Skeletal muscle tissue (tissue), 4 donors: ENCODE data around the gene TJP1. TPM values are rescaled to one million over a fixed set of nuclear protein-coding genes. Genes with fewer than 3 reads are reported as not detected.
A peak's percentile ranks its signal among the peaks of the same experiment; 100 is the strongest.

ENCODE experiments used
- H3K27ac ChIP-seq: one replicate; pipeline ENCODE4 v1.7.0; 2013; ENCODE audit warnings: mild to moderate bottlenecking, low read depth, low read length, inconsistent platforms
- H3K27me3 ChIP-seq, 3 donors: one replicate each; pipeline ENCODE4 v1.7.0; 2013; ENCODE audit warnings: low read length in 3 of 3; ENCODE audit not compliant: control insufficient read depth in 3 of 3, insufficient read depth in 3 of 3
- H3K36me3 ChIP-seq, 3 donors: one replicate each; pipeline ENCODE4 v1.7.0; 2013; ENCODE audit warnings: low read length in 3 of 3; ENCODE audit not compliant: control insufficient read depth in 3 of 3, insufficient read depth in 3 of 3
- H3K4me1 ChIP-seq, 3 donors: one replicate each; pipeline ENCODE4 v1.7.0; 2013; ENCODE audit warnings: low read length in 3 of 3, mild to moderate bottlenecking in 3 of 3; ENCODE audit not compliant: control insufficient read depth in 3 of 3, insufficient read depth in 3 of 3
- H3K4me3 ChIP-seq, 3 donors: one replicate each; pipeline ENCODE4 v1.7.0; 2013; ENCODE audit warnings: low read length in 3 of 3
- H3K9ac ChIP-seq, 3 donors: one replicate each; pipeline ENCODE4 v1.7.0; 2013; ENCODE audit warnings: low read length in 3 of 3, mild to moderate bottlenecking in 3 of 3, moderate library complexity in 2 of 3, low read depth in 1 of 3
- H3K9me3 ChIP-seq, 3 donors: one replicate each; pipeline ENCODE4 v1.7.0; 2013; ENCODE audit warnings: low read length in 3 of 3; ENCODE audit not compliant: control insufficient read depth in 3 of 3
- total RNA-seq: library from RNA; depleted of rRNA; stranded (reverse); fragments of >200 nt; gene quantifications from one replicate; pipeline ENCODE4 v1.2.3, GENCODE V29; 2014
- donor health status: Osteomylitis.

TJP1 gene
- 53.2 TPM for total RNA-seq

DNA sequence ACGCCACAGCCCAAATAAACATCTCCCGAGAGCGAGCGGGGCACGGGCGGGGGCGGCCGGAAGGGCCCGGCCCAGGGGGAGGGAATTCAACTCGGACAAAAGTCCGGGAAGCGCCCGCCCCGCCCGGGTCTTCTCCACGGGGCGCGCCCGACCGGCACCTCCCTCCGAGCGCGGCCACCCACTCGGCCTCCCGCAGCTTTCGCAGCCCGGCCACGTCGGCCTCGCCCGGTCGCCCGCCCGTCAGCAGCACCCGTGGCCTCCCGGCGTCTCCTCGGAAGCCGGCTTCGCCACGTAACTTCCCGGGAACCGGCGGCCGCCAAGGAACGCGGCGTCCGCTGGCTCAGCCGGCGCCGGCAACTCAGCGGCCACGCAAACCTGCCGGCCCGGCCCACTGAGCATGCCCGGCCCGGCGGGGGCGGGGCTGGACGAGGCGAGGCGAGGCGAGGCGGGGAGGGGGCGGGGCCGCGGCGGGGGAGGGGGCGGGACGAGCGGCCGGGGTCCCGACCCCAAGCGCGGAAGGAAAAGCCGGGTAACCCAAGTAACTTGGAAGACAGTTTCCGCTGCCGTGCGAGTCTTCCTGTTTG, at the start of gene TJP1:
Gene TJP1, minus strand, starts transcription at position 369 of the 584 bp plus-strand sequence. CDS start 440 bp downstream, outside the sequence.
- no peaks in the 10 kb centered on the region for H3K27me3 ChIP-seq
- no peaks in the 10 kb centered on the region for H3K36me3 ChIP-seq
- no peaks in the 10 kb centered on the region for H3K9me3 ChIP-seq
- H3K4me1 ChIP-seq: peaks cover 11 to 15% (median 12%) of the 10 kb centered on the region in 3 donors
- H3K9ac ChIP-seq: peak within 1 kb of the TSS; percentile 83 to 90 (median 85)
- H3K27ac ChIP-seq: peak within 1 kb of the TSS; percentile 90
- peak within 1 kb of the TSS; percentile 91 to 94 (median 92) for H3K4me3 ChIP-seq

DNA sequence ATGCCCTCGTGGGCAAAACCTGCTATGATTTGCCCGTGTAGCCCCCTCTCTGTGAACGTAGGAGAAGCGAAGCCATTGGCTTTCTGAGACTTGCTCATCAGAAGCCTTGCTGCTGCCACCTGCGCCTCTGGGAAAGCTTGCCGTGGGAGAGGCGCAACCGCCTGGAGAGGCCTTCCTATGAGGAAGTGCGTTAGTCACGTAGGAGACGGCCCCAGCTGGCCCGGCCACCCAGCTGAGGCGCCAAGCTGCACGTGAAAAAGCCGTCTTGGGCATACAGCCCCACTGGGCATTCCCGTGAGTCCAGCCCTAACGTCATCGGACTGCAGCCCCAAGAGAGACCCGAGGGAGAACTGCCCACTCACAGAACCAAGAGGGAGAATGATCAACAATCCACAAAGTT, 49.1 kb upstream of the TJP1 start:
- H3K36me3 ChIP-seq: no peaks in the 10 kb centered on the region

DNA sequence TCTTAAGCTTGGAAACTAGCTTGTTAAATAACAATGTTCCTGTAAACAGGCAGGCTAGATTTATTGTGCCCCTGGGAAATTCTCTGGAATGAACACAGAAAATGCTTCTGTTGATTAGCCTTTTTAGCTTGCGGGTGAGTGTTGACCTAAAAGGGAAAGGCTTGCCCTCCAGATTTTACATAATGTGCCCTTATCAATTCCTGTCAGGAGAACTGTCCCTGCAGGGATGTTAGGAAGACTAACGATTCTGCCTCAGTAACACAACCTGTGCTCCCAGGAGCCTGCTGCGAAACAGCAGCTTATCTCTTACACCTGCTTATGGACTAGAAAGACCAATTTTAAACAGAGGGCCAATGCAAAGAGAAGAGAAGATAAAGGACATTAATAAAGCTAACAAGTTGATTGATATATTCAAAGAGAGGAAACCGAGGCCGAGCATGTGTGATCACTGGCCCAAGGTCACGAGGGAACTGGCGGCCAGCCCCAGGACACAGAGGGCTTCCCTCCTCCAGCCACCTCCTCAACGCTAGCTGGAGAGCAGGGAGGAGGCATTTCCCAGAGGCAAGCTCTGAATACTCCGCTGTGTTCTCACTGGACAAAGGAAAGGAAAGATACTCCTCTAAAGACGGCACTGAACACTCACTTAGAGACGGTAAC, 48.4 kb upstream of the TJP1 start:
- peak overlapping the region; percentile 53 for H3K27ac ChIP-seq
- no peaks in the 10 kb centered on the region for H3K36me3 ChIP-seq
- H3K4me1 ChIP-seq: peaks cover 4 to 7% (median 5%) of the 10 kb centered on the region in 3 donors
- peak overlapping the region in 1 of 3 donors; percentile 62 for H3K9ac ChIP-seq
- H3K4me3 ChIP-seq: peak overlapping the region in 1 of 3 donors; percentile 16
- no peaks in the 10 kb centered on the region for H3K9me3 ChIP-seq
- H3K27me3 ChIP-seq: no peaks in the 10 kb centered on the region

More for the DNA sequence above, 49.1 kb upstream of the TJP1 start:
- H3K27me3 ChIP-seq: no peaks in the 10 kb centered on the region
- peak overlapping the region; percentile 53 for H3K27ac ChIP-seq
- peaks cover 4 to 7% (median 5%) of the 10 kb centered on the region in 3 donors for H3K4me1 ChIP-seq
- H3K9me3 ChIP-seq: no peaks in the 10 kb centered on the region
- no peak overlapping the region for H3K4me3 ChIP-seq
- peak overlapping the region in 1 of 3 donors; percentile 62 for H3K9ac ChIP-seq

DNA sequence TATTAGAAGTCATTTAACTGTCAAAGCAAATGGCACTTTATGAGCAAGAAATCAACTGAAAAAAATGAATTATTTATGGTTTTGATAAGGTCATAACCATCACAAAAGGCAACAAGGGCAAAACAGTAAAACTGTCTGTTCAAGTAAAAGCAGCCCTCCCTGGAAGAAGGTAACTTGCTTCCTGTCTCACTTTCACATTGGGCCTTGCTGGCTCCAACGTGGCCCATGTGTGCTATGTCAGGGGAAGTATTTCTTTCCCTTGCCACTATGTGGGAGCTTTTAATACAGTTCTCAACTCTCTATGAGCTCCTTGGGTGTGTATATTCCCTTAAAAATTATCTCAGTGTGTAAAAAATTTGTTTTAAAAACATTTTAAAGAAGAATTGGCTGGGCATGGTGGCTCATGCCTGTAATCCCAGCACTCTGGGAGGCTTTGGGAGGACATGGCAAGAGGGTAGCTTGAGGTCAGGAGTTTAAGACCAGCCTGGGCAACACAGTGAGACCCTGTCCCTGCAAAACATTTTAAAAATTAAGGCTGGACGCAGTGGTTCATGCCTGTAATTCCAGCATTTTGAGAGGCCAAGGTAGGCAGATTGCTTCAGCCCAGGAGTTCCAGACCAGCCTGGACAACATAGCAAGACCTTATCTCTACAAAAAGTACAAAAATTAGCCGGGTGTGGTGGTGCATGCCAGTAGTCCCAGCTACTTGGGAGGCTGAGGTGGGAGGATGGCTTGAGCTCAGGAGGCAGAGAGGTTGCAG, 45.2 kb upstream of the TJP1 start:
- no peaks in the 10 kb centered on the region for H3K27me3 ChIP-seq
- no peaks in the 10 kb centered on the region for H3K9me3 ChIP-seq
- no peak overlapping the region for H3K27ac ChIP-seq
- no peak overlapping the region for H3K9ac ChIP-seq
- H3K4me3 ChIP-seq: no peak overlapping the region
- H3K4me1 ChIP-seq: peaks cover 1 to 5% (median 4%) of the 10 kb centered on the region in 3 donors
- H3K36me3 ChIP-seq: no peaks in the 10 kb centered on the region

DNA sequence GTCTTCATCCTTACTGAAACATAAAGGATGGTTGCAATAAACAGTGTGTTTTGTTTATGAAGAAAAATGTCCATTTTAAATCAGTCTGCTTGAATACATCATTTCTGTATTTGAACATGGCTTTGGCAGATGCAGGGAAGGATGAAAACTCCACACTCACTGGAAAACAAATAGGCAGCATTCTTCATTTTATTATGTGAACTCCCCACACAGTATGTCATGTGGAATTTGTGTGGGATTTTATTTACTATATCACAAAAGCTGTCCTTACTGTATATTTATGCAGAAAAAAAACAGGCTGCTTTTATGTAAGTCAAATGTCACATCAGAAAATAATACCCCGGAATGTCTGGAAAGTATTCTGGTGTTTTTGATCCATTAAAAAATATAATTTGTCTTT, 44.1 kb upstream of the TJP1 start:
- Histone ChIP-seq H3K9ac (no peak overlapping the region), H3K27me3 (no peaks in the 10 kb centered on the region), H3K27ac (no peak overlapping the region), H3K36me3 (no peaks in the 10 kb centered on the region), H3K9me3 (no peaks in the 10 kb centered on the region), H3K4me3 (no peak overlapping the region), H3K4me1 (peaks cover 0 to 4% (median 2%) of the 10 kb centered on the region in 3 donors)

DNA sequence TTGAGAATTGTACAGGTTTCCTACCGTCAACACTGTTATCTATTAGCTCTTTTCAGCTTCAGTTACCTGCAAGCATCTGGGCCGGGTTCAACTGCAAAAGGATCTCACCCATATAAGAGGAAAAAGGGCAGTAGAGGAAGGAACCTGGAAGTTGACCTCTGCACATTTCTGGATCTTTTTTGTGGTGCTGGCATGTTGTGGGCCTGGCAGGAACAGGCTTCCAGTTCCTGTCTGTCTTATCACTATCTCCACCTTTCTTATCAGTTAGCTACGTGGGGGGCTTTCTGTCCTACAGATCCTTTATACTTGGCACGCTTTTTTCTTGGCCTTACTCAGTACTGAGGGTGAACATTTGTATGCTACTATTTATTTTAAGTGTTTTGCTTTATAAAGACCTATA, 42.2 kb upstream of the TJP1 start:
- Histone ChIP-seq H3K27me3 (no peaks in the 10 kb centered on the region), H3K36me3 (no peaks in the 10 kb centered on the region), H3K4me1 (peaks cover 0 to 3% (median 2%) of the 10 kb centered on the region in 3 donors), H3K4me3 (no peak overlapping the region), H3K9ac (no peak overlapping the region), H3K9me3 (no peaks in the 10 kb centered on the region), H3K27ac (no peak overlapping the region)

DNA sequence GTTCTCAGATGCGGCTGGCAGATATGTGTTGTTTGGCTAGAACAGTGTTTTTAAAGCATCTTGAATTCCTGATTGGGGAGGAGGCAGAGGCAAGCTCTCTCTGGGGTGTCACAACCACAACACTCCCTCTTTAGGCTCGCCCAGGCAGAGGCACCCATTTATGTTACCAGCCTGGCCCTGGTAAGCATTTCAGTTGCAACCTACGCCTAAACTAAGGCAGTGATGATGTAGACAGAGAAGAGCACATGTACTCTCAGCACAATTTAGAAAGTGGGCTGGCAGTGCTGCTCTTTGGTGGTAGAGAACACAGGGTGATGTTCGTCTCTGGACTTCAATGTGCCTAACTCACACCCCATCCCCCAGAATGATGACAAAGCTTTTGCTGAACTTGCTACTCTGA, 41.2 kb upstream of the TJP1 start:
- no peaks in the 10 kb centered on the region for H3K36me3 ChIP-seq
- no peaks in the 10 kb centered on the region for H3K27me3 ChIP-seq
- H3K27ac ChIP-seq: no peak overlapping the region
- peaks cover 0 to 3% (median 2%) of the 10 kb centered on the region in 3 donors for H3K4me1 ChIP-seq
- no peak overlapping the region for H3K4me3 ChIP-seq
- H3K9ac ChIP-seq: no peak overlapping the region
- H3K9me3 ChIP-seq: no peaks in the 10 kb centered on the region

DNA sequence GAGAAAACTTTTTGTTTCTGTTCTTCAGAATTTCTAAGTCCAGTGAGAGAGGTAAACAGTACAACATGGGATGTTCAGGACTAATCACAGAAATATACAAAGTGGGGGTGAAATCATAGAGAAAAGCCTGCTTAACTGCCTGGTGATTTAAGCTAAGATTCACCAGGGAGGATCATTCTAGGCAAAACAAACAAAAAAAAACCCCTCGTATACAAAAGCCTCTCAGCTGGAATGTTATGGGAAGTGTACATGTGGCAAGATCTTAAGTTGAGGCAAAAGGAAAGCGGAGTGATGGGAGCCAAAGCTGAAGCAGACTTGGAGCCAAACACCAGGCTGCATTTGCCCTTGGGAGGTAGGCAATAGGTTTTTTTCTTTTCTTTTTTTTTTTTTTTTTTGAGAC, 40.0 kb upstream of the TJP1 start:
- no peaks in the 10 kb centered on the region for H3K9me3 ChIP-seq
- H3K27me3 ChIP-seq: no peaks in the 10 kb centered on the region
- H3K9ac ChIP-seq: no peak overlapping the region
- H3K27ac ChIP-seq: no peak overlapping the region
- peaks cover 0 to 3% (median 2%) of the 10 kb centered on the region in 3 donors for H3K4me1 ChIP-seq
- no peak overlapping the region for H3K4me3 ChIP-seq
- no peaks in the 10 kb centered on the region for H3K36me3 ChIP-seq

DNA sequence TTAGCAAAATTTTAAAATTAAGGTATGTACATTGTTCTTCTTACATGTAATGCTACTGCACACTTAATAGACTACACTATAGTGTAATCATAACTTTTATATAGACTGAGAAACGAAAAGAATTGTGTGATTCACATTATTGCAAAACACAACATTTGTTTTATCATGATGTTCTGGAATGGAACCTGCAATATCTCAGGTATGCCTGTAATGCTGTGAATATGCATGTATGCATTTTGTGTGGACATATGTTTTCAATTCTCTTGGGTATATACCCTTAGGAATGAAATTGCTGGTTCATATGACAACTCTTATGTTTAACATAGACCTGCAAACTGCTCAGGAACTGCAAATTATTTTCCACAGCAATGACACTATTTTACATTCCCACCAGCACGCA, 38.6 kb upstream of the TJP1 start:
- Histone ChIP-seq H3K9ac (no peak overlapping the region), H3K9me3 (no peaks in the 10 kb centered on the region), H3K27me3 (no peaks in the 10 kb centered on the region), H3K4me3 (no peak overlapping the region), H3K27ac (no peak overlapping the region), H3K36me3 (no peaks in the 10 kb centered on the region), H3K4me1 (peaks cover 0 to 3% (median 2%) of the 10 kb centered on the region in 3 donors)
